ENCODE data around the gene CAMK2A. TPM values are rescaled to one million over a fixed set of nuclear protein-coding genes. Genes with fewer than 3 reads are reported as not detected.
A peak's percentile ranks its signal among the peaks of the same experiment; 100 is the strongest.

The CAMK2A gene
- total and polyA plus RNA-seq, 2 experiments from 2014 or later, result 0.43 TPM; not detected in 1

DNA sequence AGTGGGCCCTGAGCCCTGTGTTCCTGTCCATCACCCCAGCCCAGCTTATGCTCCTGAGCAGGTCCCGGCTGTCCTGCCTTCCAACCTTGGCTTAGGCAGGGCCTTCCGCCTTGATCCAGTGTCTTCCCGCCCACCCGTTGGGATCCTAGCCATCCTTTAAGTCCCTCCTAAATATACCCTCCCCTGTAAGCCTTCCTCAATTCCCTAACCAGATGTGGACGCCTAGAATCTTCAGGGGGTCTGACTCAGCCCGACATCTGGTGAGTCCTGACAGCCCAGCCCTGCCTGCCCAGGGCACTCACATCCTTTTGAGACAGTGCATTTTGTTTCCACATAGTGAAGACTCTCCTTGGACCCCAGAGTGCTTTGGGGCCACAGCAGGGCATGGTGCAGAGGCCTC is 76.0 kb downstream of the CAMK2A start:
- Histone ChIP-seq H3K4me2 (ENCODE audit: unreplicated experiment) (no peak overlapping the region), H3K9me2 (ENCODE audit: insufficient read depth) (no peaks in the 10 kb centered on the region), H3K4me1 (ENCODE audit: insufficient read depth) (peaks cover 20% of the 10 kb centered on the region), H3K9ac (peak overlapping the region; percentile 24; the same call in 1 of the 2 replicates), H3K79me2 (ENCODE audit: insufficient read depth) (no peaks in the 10 kb centered on the region), H3F3A (ENCODE audit: insufficient read depth) (peaks cover 10% of the 10 kb centered on the region), H4K20me1 (ENCODE audit: insufficient read depth) (no peaks in the 10 kb centered on the region), H3K36me3 (ENCODE audit: low read depth) (no peaks in the 10 kb centered on the region), H3K27ac (peak overlapping the region; percentile 26), H3K9me3 (ENCODE audit: low read depth) (no peaks in the 10 kb centered on the region), H3K27me3 (replicated peaks; ENCODE audit: insufficient read depth) (no peaks in the 10 kb centered on the region), H2AFZ (no peak overlapping the region), H3K4me3 (no peak overlapping the region)
- TF ChIP-seq EZH2 (IDR thresholded peaks at IDR 0.05; ENCODE audit: insufficient read depth, poor library complexity, severe bottlenecking) (no peak), EZH2phosphoT487 (IDR thresholded peaks at IDR 0.05; ENCODE audit: insufficient read depth, low read depth) (no peak)
- 18 to 19% methylated on average over 6 of the region's 6 CpGs for WGBS, 2 experiments (ENCODE audit: low coverage in 1 of 2, low lambda C conversion rate in 2 of 2, missing lambda C conversion rate in 2 of 2)
- peak; percentile 82 for DNase-seq
- in situ Hi-C loops (cut with MboI), result loop anchor here (25.0 kb wide), 1 partner anchor 376 kb away; no protein-coding TSS in a partner anchor

DNA sequence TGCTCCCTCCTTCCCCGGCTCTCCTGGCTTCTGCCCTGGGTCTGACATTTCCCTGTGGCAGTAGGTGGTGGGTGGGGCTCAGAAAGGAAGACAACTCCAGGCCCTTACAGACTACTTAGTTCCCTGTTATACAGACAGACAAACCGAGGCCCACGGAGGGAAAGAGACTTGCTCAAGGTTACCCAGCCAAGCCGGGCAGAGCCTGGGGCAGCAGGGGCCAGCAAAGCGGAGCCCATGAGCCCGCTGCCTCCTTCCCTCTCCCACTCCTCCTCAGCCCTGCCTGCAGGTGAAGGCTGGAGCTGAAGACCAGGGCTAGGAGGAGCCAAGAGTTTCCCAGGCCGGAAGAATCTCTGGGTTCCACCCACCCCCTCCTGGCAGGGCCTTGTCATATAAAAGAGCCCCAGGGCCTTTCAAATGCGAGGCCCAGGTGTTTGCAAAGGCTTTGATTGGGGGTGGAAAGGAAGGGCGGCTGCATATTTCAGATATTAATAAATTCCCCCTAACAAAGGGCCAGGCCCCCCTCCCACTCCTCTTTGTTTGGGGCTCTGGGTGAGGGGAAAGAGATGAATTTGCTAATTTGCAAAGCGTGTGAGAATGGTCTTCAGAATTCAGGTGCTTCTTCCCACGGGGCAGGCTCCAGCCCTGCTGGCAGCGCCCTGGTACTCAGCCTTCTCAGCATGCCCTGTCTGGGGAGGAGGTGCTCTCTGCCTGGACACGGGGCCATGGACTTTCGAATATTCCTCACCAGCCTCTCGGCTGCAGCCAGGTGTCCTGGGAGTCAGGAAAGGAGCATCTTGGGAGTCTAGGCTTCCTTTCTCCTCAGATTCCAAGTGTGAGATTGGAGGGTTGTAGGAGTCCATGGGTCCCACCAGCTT is 78.2 kb downstream of the CAMK2A start:
- H3K4me2 ChIP-seq (ENCODE audit: unreplicated experiment), result no peak overlapping the region
- TF ChIP-seq EZH2 (IDR thresholded peaks at IDR 0.05; ENCODE audit: insufficient read depth, poor library complexity, severe bottlenecking) (no peak), EZH2phosphoT487 (IDR thresholded peaks at IDR 0.05; ENCODE audit: insufficient read depth, low read depth) (no peak)
- H3K79me2 ChIP-seq (ENCODE audit: insufficient read depth), result no peaks in the 10 kb centered on the region
- in situ Hi-C loops (cut with MboI), result loop anchor here (25.0 kb wide), 1 partner anchor 374 kb away; no protein-coding TSS in a partner anchor
- no peaks in the 10 kb centered on the region for H3K9me2 ChIP-seq (ENCODE audit: insufficient read depth)
- H4K20me1 ChIP-seq (ENCODE audit: insufficient read depth), result no peaks in the 10 kb centered on the region
- WGBS, 2 experiments (ENCODE audit: low coverage in 1 of 2, low lambda C conversion rate in 2 of 2, missing lambda C conversion rate in 2 of 2), result 90 to 91% methylated on average over 15 of the region's 15 CpGs
- H3K4me1 ChIP-seq (ENCODE audit: insufficient read depth), result peaks cover 21% of the 10 kb centered on the region
- no peak overlapping the region for H3K9ac ChIP-seq
- no peak for DNase-seq
- H3K27me3 ChIP-seq (replicated peaks; ENCODE audit: insufficient read depth), result no peaks in the 10 kb centered on the region
- H3K36me3 ChIP-seq (ENCODE audit: low read depth), result no peaks in the 10 kb centered on the region
- no peak overlapping the region for H3K27ac ChIP-seq
- no peaks in the 10 kb centered on the region for H3K9me3 ChIP-seq (ENCODE audit: low read depth)
- H3K4me3 ChIP-seq, result no peak overlapping the region
- H2AFZ ChIP-seq, result no peak overlapping the region
- peaks cover 10% of the 10 kb centered on the region for H3F3A ChIP-seq (ENCODE audit: insufficient read depth)

DNA sequence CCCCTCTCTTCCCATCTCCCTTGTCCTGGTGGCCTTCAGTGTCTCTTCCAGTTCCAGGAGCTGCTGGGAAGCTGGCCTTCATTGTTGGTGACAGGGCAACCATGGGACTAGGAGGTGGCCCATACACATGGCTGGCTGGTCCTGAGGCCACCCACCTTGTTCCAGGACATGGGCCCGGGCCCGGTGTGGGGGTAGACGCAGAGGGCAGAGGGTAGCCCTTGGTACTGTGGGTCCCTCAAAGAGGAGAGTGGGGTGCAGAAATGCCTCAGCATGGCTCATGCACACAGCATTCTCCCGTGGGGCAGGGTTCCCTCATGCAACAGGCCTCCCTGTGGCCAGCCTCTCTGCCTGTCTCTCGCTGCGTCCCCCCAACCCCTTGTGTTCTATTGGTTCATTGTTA is 78.9 kb downstream of the CAMK2A start:
- WGBS, 2 experiments (ENCODE audit: low coverage in 1 of 2, low lambda C conversion rate in 2 of 2, missing lambda C conversion rate in 2 of 2), result 67 to 75% methylated on average over 6 of the region's 6 CpGs
- H3F3A ChIP-seq (ENCODE audit: insufficient read depth), result peaks cover 10% of the 10 kb centered on the region
- H3K4me1 ChIP-seq (ENCODE audit: insufficient read depth), result peaks cover 21% of the 10 kb centered on the region
- H3K36me3 ChIP-seq (ENCODE audit: low read depth), result no peaks in the 10 kb centered on the region
- no peak for DNase-seq
- H3K4me3 ChIP-seq, result no peak overlapping the region
- H3K9me3 ChIP-seq (ENCODE audit: low read depth), result no peaks in the 10 kb centered on the region
- H3K79me2 ChIP-seq (ENCODE audit: insufficient read depth), result no peaks in the 10 kb centered on the region
- no peaks in the 10 kb centered on the region for H3K27me3 ChIP-seq (replicated peaks; ENCODE audit: insufficient read depth)
- H3K9ac ChIP-seq, result no peak overlapping the region
- no peaks in the 10 kb centered on the region for H3K9me2 ChIP-seq (ENCODE audit: insufficient read depth)
- H2AFZ ChIP-seq, result no peak overlapping the region
- in situ Hi-C loops (cut with MboI), result loop anchor here (25.0 kb wide), 1 partner anchor 373 kb away; no protein-coding TSS in a partner anchor
- no peaks in the 10 kb centered on the region for H4K20me1 ChIP-seq (ENCODE audit: insufficient read depth)
- no peak for TF ChIP-seq EZH2 (IDR thresholded peaks at IDR 0.05; ENCODE audit: insufficient read depth, poor library complexity, severe bottlenecking)
- TF ChIP-seq EZH2phosphoT487 (IDR thresholded peaks at IDR 0.05; ENCODE audit: insufficient read depth, low read depth), result no peak
- H3K4me2 ChIP-seq (ENCODE audit: unreplicated experiment), result no peak overlapping the region
- no peak overlapping the region for H3K27ac ChIP-seq

DNA sequence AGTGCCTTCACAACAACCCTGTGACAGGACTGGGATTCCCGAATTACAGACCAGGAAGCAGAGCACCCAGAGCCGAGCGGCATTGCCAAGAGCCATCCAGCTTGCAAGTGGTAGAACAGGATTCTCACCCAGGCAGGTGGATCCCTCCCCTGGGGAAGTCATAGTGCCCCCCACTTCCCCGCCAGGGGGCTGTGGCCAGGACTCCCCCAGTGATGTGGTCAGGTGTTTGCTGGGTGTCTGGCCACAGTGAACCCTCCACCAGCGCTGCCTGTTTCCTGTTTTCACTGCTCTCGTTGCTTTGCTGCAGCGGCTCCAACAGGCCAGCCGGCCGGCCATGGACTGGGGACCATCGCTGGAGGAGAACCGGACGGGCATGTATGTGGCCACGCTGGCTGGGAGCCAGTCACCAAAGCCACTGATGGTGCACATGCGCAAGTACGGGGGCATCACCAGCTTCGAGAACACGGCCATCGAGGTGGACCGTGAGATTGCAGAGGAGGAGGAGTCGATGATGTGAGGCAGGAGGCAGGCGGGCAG is 80.4 kb downstream of the CAMK2A start:
- H3K4me2 ChIP-seq (ENCODE audit: unreplicated experiment), result peak overlapping the region; percentile 37
- H3K27ac ChIP-seq, result no peak overlapping the region
- TF ChIP-seq EZH2phosphoT487 (IDR thresholded peaks at IDR 0.05; ENCODE audit: insufficient read depth, low read depth) (no peak), EZH2 (IDR thresholded peaks at IDR 0.05; ENCODE audit: insufficient read depth, poor library complexity, severe bottlenecking) (no peak)
- H3K27me3 ChIP-seq (replicated peaks; ENCODE audit: insufficient read depth), result no peaks in the 10 kb centered on the region
- H2AFZ ChIP-seq, result no peak overlapping the region
- peak; percentile 64 for DNase-seq
- H3K9me3 ChIP-seq (ENCODE audit: low read depth), result no peaks in the 10 kb centered on the region
- H3K36me3 ChIP-seq (ENCODE audit: low read depth), result no peaks in the 10 kb centered on the region
- H3K4me1 ChIP-seq (ENCODE audit: insufficient read depth), result peaks cover 16% of the 10 kb centered on the region
- no peak overlapping the region for H3K4me3 ChIP-seq
- H3F3A ChIP-seq (ENCODE audit: insufficient read depth), result peaks cover 4% of the 10 kb centered on the region
- H3K79me2 ChIP-seq (ENCODE audit: insufficient read depth), result no peaks in the 10 kb centered on the region
- H3K9me2 ChIP-seq (ENCODE audit: insufficient read depth), result no peaks in the 10 kb centered on the region
- 0 out of 2 replicates have a peak overlapping the region, but pooled peaks have one; percentile 24 for H3K9ac ChIP-seq
- in situ Hi-C loops (cut with MboI), result loop anchor here (25.0 kb wide), 1 partner anchor 372 kb away; no protein-coding TSS in a partner anchor
- WGBS, 2 experiments (ENCODE audit: low coverage in 1 of 2, low lambda C conversion rate in 2 of 2, missing lambda C conversion rate in 2 of 2), result 90 to 92% methylated on average over 21 of the region's 21 CpGs
- H4K20me1 ChIP-seq (ENCODE audit: insufficient read depth), result no peaks in the 10 kb centered on the region
